PFSK-1 (cell line): ENCODE data around the gene SPANXN4.

Experiments
- FOXP2 ChIP-seq: optimal IDR thresholded peaks from 2 replicates; pipeline ENCODE3; 2011; ENCODE audit warnings: borderline replicate concordance, control low read depth, inconsistent platforms; ENCODE audit not compliant: insufficient read depth; ENCODE audit errors: extremely low read length, extremely low read depth
- POLR2AphosphoS5 ChIP-seq: IDR thresholded peaks from 2 replicates; pipeline ENCODE4 v1.6.1; 2012; ENCODE audit warnings: low read depth, mild to moderate bottlenecking, control low read depth, low read length, moderate library complexity
- REST ChIP-seq, 2 experiments: IDR thresholded peaks; 2 replicates each; pipeline versions ENCODE4 v1.6.1 to v1.8.0; 2011 to 2012; ENCODE audit warnings: low read depth in 2 of 2, low read length in 2 of 2, control low read depth in 1 of 2, inconsistent platforms in 1 of 2, mild to moderate bottlenecking in 1 of 2, moderate library complexity in 1 of 2; ENCODE audit not compliant: insufficient read depth in 1 of 2
- SIN3A ChIP-seq: IDR thresholded peaks from 2 replicates; pipeline ENCODE4 v1.6.1; 2012; ENCODE audit warnings: mild to moderate bottlenecking, low read length, moderate library complexity, borderline replicate concordance; ENCODE audit not compliant: insufficient read depth
- TAF1 ChIP-seq: IDR thresholded peaks from 2 replicates; pipeline ENCODE4 v1.6.1; 2012; ENCODE audit warnings: low read length, control low read depth, borderline replicate concordance; ENCODE audit not compliant: insufficient read depth

The SPANXN4 gene

GRCh38 chrX:143047511-143047910, 21.8 kb downstream of the SPANXN4 start:
- no peak for TF ChIP-seq TAF1
- TF ChIP-seq REST (IDR thresholded peaks at IDR 0.05; ENCODE audit: insufficient read depth in 1 of 2, low read depth in 2 of 2, low read length in 2 of 2): no peak
- no peak for TF ChIP-seq SIN3A
- TF ChIP-seq POLR2AphosphoS5: no peak
- no peak for TF ChIP-seq FOXP2

GRCh38 chrX:143058120-143058519, 32.4 kb downstream of the SPANXN4 start:
- TF ChIP-seq TAF1 (no peak), POLR2AphosphoS5 (no peak), REST (IDR thresholded peaks at IDR 0.05; ENCODE audit: insufficient read depth in 1 of 2, low read depth in 2 of 2, low read length in 2 of 2) (no peak), SIN3A (no peak), FOXP2 (no peak)

- TF ChIP-seq REST (IDR thresholded peaks at IDR 0.05; ENCODE audit: insufficient read depth in 1 of 2, low read depth in 2 of 2, low read length in 2 of 2) (no peak), POLR2AphosphoS5 (no peak), SIN3A (no peak), TAF1 (no peak), FOXP2 (no peak)
These were observed 55.5 kb downstream of the SPANXN4 start for GRCh38 chrX:143081231-143081630.

- TF ChIP-seq SIN3A (no peak), FOXP2 (no peak), TAF1 (no peak), REST (IDR thresholded peaks at IDR 0.05; ENCODE audit: insufficient read depth in 1 of 2, low read depth in 2 of 2, low read length in 2 of 2) (no peak), POLR2AphosphoS5 (no peak)
These were observed 56.8 kb downstream of the SPANXN4 start for GRCh38 chrX:143082537-143082936.
